Testis (tissue), 3 donors: ENCODE measurements around the gene LCE1B. TPM values are rescaled to one million over a fixed set of nuclear protein-coding genes. Genes with fewer than 3 reads are reported as not detected.

Source experiments
- DNase-seq: peaks from one replicate; pipeline ENCODE4 v3.0.0-alpha.2; 2019
- H3K27ac ChIP-seq, 2 donors: fragments of 200-600 bp; sonication (generic); one replicate each; pipeline ENCODE4 v1.5.1; 2019
- H3K27me3 ChIP-seq: fragments of 200-600 bp; sonication (generic); one replicate; pipeline ENCODE4 v1.5.1; 2019
- H3K36me3 ChIP-seq: fragments of 200-600 bp; sonication (generic); one replicate; pipeline ENCODE4 v1.5.1; 2017; ENCODE audit warnings: low read depth; ENCODE audit errors: missing control alignments
- H3K4me1 ChIP-seq: fragments of 200-600 bp; sonication (generic); one replicate; pipeline ENCODE4 v1.5.1; 2019
- H3K4me3 ChIP-seq, 2 donors: fragments of 200-600 bp; sonication (generic); one replicate each; pipeline ENCODE4 v1.5.1; 2017 to 2019
- H3K9me3 ChIP-seq: fragments of 200-600 bp; sonication (generic); one replicate; pipeline ENCODE4 v1.5.1; 2017
- CTCF ChIP-seq, 3 experiments: fragments of 450-650 bp in 2 of 3; fragments of 200-600 bp in 1 of 3; sonication (generic) in 1 of 3; IDR thresholded peaks; one replicate each; pipeline ENCODE4 v1.5.1; 2016 to 2019; ENCODE audit warnings: antibody characterized with exemption in 3 of 3, mild to moderate bottlenecking in 2 of 3, moderate library complexity in 1 of 3
- POLR2A ChIP-seq: fragments of 450-650 bp; IDR thresholded peaks from one replicate; pipeline ENCODE4 v1.6.1; 2017; ENCODE audit warnings: antibody characterized with exemption, mild to moderate bottlenecking, moderate library complexity
- WGBS, 2 donors: methylation state at CpG; one replicate each; pipeline ENCODE4 v1.1.5; 2018; 5-methylcytosine and 5-hydroxymethylcytosine counted together
- intact Hi-C: fragments of 100-400 bp; cut with DNase I; formaldehyde crosslinking; loops from one replicate; pipeline ENCODE4 v1.15.1; 2023; ENCODE audit warnings: low total_unique reads
- polyA plus RNA-seq: library from polyadenylated mRNA; stranded (reverse); fragments of 350-450 nt; fragmentation: Illumina TruSeq; extraction: RNeasy Lipid Tissue Mini Kit (QIAGEN cat#74804); gene quantifications from one replicate; pipeline ENCODE4 v1.2.3, GENCODE V29; 2014; ENCODE audit warnings: low read depth, low replicate concordance; ENCODE audit not compliant: insufficient read depth
- total RNA-seq, 2 donors: library from RNA; depleted of rRNA; stranded (reverse); fragments of >200 nt; gene quantifications; one replicate each; pipeline ENCODE4 v1.2.3, GENCODE V29; 2016

Gene LCE1B
- total and polyA plus RNA-seq, 3 donors from 2014 or later, result not detected

DNA sequence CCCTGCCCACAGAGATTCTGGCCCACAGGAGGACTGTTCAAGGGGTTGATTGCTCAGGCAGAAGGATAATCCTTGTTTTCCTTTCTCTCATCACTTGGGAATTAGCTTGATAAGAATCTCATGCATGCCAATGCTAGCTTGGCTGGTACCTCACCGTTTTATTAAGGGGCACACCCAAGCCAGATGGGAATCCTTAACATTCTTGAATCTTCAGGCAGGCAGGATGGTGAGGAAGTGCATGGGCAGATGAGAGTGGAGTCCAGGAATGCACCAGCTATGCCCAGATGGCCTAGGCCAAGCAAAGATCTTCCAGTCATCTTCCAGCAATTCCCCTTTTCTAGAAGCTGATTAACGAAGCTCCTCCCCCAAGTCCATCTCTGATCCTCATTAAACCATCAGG is 43.9 kb downstream of the LCE1B start:
- Histone ChIP-seq H3K4me3 (no peak overlapping the region), H3K27me3 (no peaks in the 10 kb centered on the region), H3K27ac (no peak overlapping the region), H3K36me3 (no peaks in the 10 kb centered on the region), H3K9me3 (no peaks in the 10 kb centered on the region), H3K4me1 (no peaks in the 10 kb centered on the region)
- intact Hi-C loops, result no loop called here
- no peak for DNase-seq
- WGBS, 2 donors, result 70 to 71% methylated on average over 2 of the region's 2 CpGs
- TF ChIP-seq CTCF (IDR thresholded peaks at IDR 0.05), result no peak
- no peak for TF ChIP-seq POLR2A

DNA sequence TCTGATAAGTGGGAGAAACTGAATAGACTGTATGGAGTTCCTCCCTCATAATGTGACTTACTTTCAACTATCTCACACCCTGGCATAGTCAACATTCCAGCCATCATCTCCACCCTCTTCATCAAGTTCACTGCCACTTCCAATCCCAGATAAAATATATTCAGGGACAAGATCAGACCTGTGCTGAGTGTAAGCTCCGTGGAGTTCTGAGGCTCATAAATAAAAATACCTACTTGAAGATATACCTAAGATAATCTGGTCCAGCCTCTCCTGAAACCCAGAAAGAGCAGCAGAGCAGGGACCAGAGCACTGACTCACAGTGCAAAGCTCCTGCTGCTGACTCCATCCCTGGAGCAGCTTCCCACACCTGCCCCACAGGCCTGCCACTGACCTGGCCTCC is 46.3 kb downstream of the LCE1B start:
- no peak overlapping the region for H3K27ac ChIP-seq
- TF ChIP-seq POLR2A, result no peak
- no peak for TF ChIP-seq CTCF (IDR thresholded peaks at IDR 0.05)
- no peaks in the 10 kb centered on the region for H3K27me3 ChIP-seq
- no peaks in the 10 kb centered on the region for H3K36me3 ChIP-seq
- intact Hi-C loops, result no loop called here
- no peak for DNase-seq
- no peak overlapping the region for H3K4me3 ChIP-seq
- WGBS, 2 donors, result 67 to 69% methylated on average over 1 of the region's 1 CpG
- no peaks in the 10 kb centered on the region for H3K9me3 ChIP-seq
- no peaks in the 10 kb centered on the region for H3K4me1 ChIP-seq

GRCh38 chr1:152859696-152860095 is 47.9 kb downstream of the LCE1B start, which contains the start of gene LCE7A:
TSS of gene LCE7A (plus strand) at chr1:152859996. CDS start at chr1:152860698, 702 bp downstream.
- H3K4me3 ChIP-seq, result no peak within 1 kb of the TSS
- H3K4me1 ChIP-seq, result no peaks in the 10 kb centered on the region
- 89 to 90% methylated on average over 3 of the region's 3 CpGs for WGBS, 2 donors
- H3K27ac ChIP-seq, result no peak within 1 kb of the TSS
- DNase-seq, result no peak
- no peaks in the 10 kb centered on the region for H3K9me3 ChIP-seq
- intact Hi-C loops, result no loop called here
- no peaks in the 10 kb centered on the region for H3K36me3 ChIP-seq
- no peaks in the 10 kb centered on the region for H3K27me3 ChIP-seq
- no peak for TF ChIP-seq POLR2A
- TF ChIP-seq CTCF (IDR thresholded peaks at IDR 0.05), result no peak

DNA sequence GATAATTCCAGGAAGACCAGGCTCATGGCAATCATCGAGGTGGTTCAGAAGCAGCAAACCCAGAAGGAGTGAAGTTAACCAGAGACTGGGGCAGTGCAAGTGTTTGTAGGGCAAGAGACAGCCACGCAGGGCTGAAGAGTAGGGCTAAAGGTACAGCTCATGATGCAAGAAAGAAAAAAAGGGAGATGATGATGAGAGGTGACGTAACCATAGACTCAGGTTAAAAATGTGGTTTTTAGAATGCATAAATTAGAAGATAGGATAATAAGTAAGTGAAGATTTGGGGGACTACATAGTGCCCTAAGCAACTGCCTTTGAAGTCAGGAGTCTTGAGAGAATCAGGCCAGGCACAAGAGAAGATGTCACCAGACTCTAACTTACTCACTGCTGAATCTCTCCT is 48.4 kb downstream of the LCE1B start:
- Histone ChIP-seq H3K9me3 (no peaks in the 10 kb centered on the region), H3K4me3 (no peak overlapping the region), H3K36me3 (no peaks in the 10 kb centered on the region), H3K4me1 (no peaks in the 10 kb centered on the region), H3K27me3 (no peaks in the 10 kb centered on the region), H3K27ac (no peak overlapping the region)
- intact Hi-C loops, result no loop called here
- 82 to 85% methylated on average over 3 of the region's 3 CpGs for WGBS, 2 donors
- DNase-seq, result no peak
- TF ChIP-seq CTCF (IDR thresholded peaks at IDR 0.05), result no peak
- no peak for TF ChIP-seq POLR2A

GRCh38 chr1:152861374-152861773 is 49.6 kb downstream of the LCE1B start:
- intact Hi-C loops, result no loop called here
- H3K9me3 ChIP-seq, result no peaks in the 10 kb centered on the region
- H3K4me3 ChIP-seq, result no peak overlapping the region
- no peak for TF ChIP-seq CTCF (IDR thresholded peaks at IDR 0.05)
- TF ChIP-seq POLR2A, result no peak
- H3K36me3 ChIP-seq, result no peaks in the 10 kb centered on the region
- WGBS, 2 donors, result 83 to 92% methylated on average over 4 of the region's 4 CpGs
- H3K27me3 ChIP-seq, result no peaks in the 10 kb centered on the region
- H3K27ac ChIP-seq, result no peak overlapping the region
- no peaks in the 10 kb centered on the region for H3K4me1 ChIP-seq
- DNase-seq, result no peak
